Activated CD4-positive, alpha-beta T cell treated with anti-CD3 and anti-CD28 coated beads for 24 hours (primary cell): Measurements from ENCODE around the gene BGN.

Experiments
- DNase-seq, 2 donors: peaks; one replicate each; pipeline ENCODE4 v3.0.0-alpha.2; 2020; ENCODE audit warnings: low read depth in 2 of 2

BGN gene

GRCh38 chrX:153482376-153483015 lies 12.3 kb upstream of the BGN start:
- DNase-seq: no peak

- DNase-seq: no peak
Observed at GRCh38 chrX:153485396-153486080, 9.2 kb upstream of the BGN start.

GRCh38 chrX:153486171-153486570 lies 8.6 kb upstream of the BGN start:
- no peak for DNase-seq

GRCh38 chrX:153487590-153488071 lies 7.1 kb upstream of the BGN start:
- no peak for DNase-seq

- DNase-seq: no peak
Observed at GRCh38 chrX:153488231-153488914, 6.4 kb upstream of the BGN start.

GRCh38 chrX:153490217-153490930 lies 4.4 kb upstream of the BGN start:
- DNase-seq: no peak

- DNase-seq: no peak
Observed at GRCh38 chrX:153491351-153491914, 3.3 kb upstream of the BGN start.

- DNase-seq: no peak
Observed at GRCh38 chrX:153491918-153492317, 2.9 kb upstream of the BGN start.

- no peak for DNase-seq
Observed at GRCh38 chrX:153492543-153492942, 2.2 kb upstream of the BGN start.

GRCh38 chrX:153493085-153493484 lies 1.7 kb upstream of the BGN start:
- DNase-seq: no peak

GRCh38 chrX:153494061-153494460 lies 719 bp upstream of the BGN start:
- DNase-seq: no peak

GRCh38 chrX:153495362-153495751 lies 577 bp downstream of the BGN start:
- DNase-seq: no peak

GRCh38 chrX:153495903-153496589 lies 1.3 kb downstream of the BGN start:
- DNase-seq: no peak

- no peak for DNase-seq
Observed at GRCh38 chrX:153496590-153496959, 1.8 kb downstream of the BGN start.

- DNase-seq: no peak
Observed at GRCh38 chrX:153498453-153498852, 3.7 kb downstream of the BGN start.

GRCh38 chrX:153499341-153499740 lies 4.6 kb downstream of the BGN start:
- DNase-seq: no peak

- DNase-seq: no peak
Observed at GRCh38 chrX:153499876-153500275, 5.1 kb downstream of the BGN start.

GRCh38 chrX:153500676-153501280 lies 6.0 kb downstream of the BGN start:
- DNase-seq: no peak

- DNase-seq: no peak
Observed at GRCh38 chrX:153501530-153501929, 6.8 kb downstream of the BGN start.

GRCh38 chrX:153502131-153502530 lies 7.4 kb downstream of the BGN start:
- DNase-seq: no peak

GRCh38 chrX:153502796-153503195 lies 8.0 kb downstream of the BGN start:
- DNase-seq: no peak
